GM23338 (cell line): ENCODE measurements around the gene HK2. TPM values are rescaled to one million over a fixed set of nuclear protein-coding genes. Genes with fewer than 3 reads are reported as not detected.

Experiments used
- ATAC-seq: fragments of 200-7000 bp; cut with Tn5 transposase; 3 replicates; pipeline ENCODE4 v1.9.1; 2020
- DNase-seq: peaks from one replicate; pipeline ENCODE4 v3.0.0-alpha.2; 2015; ENCODE audit warnings: low spot score
- H2AFZ ChIP-seq: fragments of 200-600 bp; sonication (generic); 2 replicates; pipeline ENCODE4 v1.8.0; 2016; ENCODE audit warnings: antibody characterized with exemption, mild to moderate bottlenecking, moderate library complexity
- H3F3A ChIP-seq: fragments of 200-600 bp; sonication (generic); replicated peaks from 2 replicates; pipeline ENCODE4 v1.8.0; 2017; ENCODE audit warnings: antibody characterized with exemption, mixed run types, low read depth
- H3K27ac ChIP-seq: fragments of 200-600 bp; sonication (generic); 2 replicates; pipeline ENCODE4 v1.6.1; 2016; ENCODE audit warnings: low read depth
- H3K27me3 ChIP-seq: fragments of 200-600 bp; sonication (generic); 2 replicates; pipeline ENCODE4 v1.8.0; 2016; ENCODE audit warnings: mild to moderate bottlenecking, mixed run types, moderate library complexity; ENCODE audit not compliant: insufficient read depth
- H3K36me3 ChIP-seq: fragments of 200-600 bp; sonication (generic); 2 replicates; pipeline ENCODE4 v1.8.0; 2016; ENCODE audit warnings: mild to moderate bottlenecking; ENCODE audit not compliant: insufficient read depth
- H3K4me1 ChIP-seq: fragments of 200-600 bp; sonication (generic); 2 replicates; pipeline ENCODE4 v1.8.0; 2016; ENCODE audit warnings: mild to moderate bottlenecking, moderate library complexity; ENCODE audit not compliant: insufficient read depth
- H3K4me2 ChIP-seq: fragments of 200-600 bp; sonication (generic); 2 replicates; pipeline ENCODE4 v1.7.1; 2017; ENCODE audit warnings: mixed run types
- H3K4me3 ChIP-seq: fragments of 200-600 bp; sonication (generic); 2 replicates; pipeline ENCODE4 v1.6.1; 2016; ENCODE audit warnings: mixed run types
- H3K79me2 ChIP-seq: fragments of 200-600 bp; sonication (generic); replicated peaks from 2 replicates; pipeline ENCODE4 v1.8.0; 2017; ENCODE audit warnings: mild to moderate bottlenecking; ENCODE audit not compliant: insufficient read depth
- H3K9me2 ChIP-seq: fragments of 200-600 bp; sonication (generic); 2 replicates; pipeline ENCODE4 v1.8.0; 2017; ENCODE audit not compliant: insufficient read depth
- H4K20me1 ChIP-seq: fragments of 200-600 bp; sonication (generic); replicated peaks from 2 replicates; pipeline ENCODE4 v1.8.0; 2017; ENCODE audit warnings: mild to moderate bottlenecking; ENCODE audit not compliant: insufficient read depth
- H3K27ac Mint-ChIP-seq: 2 replicates; pipeline ENCODE4 v1.8.0; 2020; ENCODE audit warnings: inconsistent platforms, mild to moderate bottlenecking, moderate library complexity, mixed read lengths
- H3K27me3 Mint-ChIP-seq: 3 replicates; pipeline ENCODE4 v1.8.0; 2022; ENCODE audit warnings: low read depth, mild to moderate bottlenecking, moderate library complexity, mixed read lengths, inconsistent platforms; ENCODE audit not compliant: insufficient read depth, poor library complexity
- H3K36me3 Mint-ChIP-seq: 3 replicates; pipeline ENCODE4 v1.8.0; 2021; ENCODE audit warnings: low read depth, mild to moderate bottlenecking, inconsistent platforms, moderate library complexity, mixed read lengths
- H3K4me1 Mint-ChIP-seq: 3 replicates; pipeline ENCODE4 v1.8.0; 2020; ENCODE audit warnings: mild to moderate bottlenecking, inconsistent platforms, mixed read lengths
- H3K4me3 Mint-ChIP-seq: 3 replicates; pipeline ENCODE4 v1.8.0; 2021; ENCODE audit warnings: moderate library complexity, mild to moderate bottlenecking, inconsistent platforms, mixed read lengths
- H3K9me3 Mint-ChIP-seq: 3 replicates; pipeline ENCODE4 v1.8.0; 2020; ENCODE audit warnings: moderate library complexity, mild to moderate bottlenecking, inconsistent platforms, mixed read lengths
- STAT1 ChIP-seq: IDR thresholded peaks from one replicate; pipeline ENCODE4 v1.6.1; 2016; ENCODE audit warnings: antibody characterized with exemption; ENCODE audit not compliant: unreplicated experiment
- ZNF114 ChIP-seq: fragments of 250-450 bp; sonication (Bioruptor Pico); IDR thresholded peaks from 2 replicates; pipeline ENCODE4 v1.5.0; 2020; ENCODE audit warnings: mild to moderate bottlenecking, moderate library complexity
- ZNF331 ChIP-seq: fragments of 250-450 bp; sonication (Bioruptor Pico); IDR thresholded peaks from 2 replicates; pipeline ENCODE4 v1.5.0; 2020; ENCODE audit warnings: low read depth, mild to moderate bottlenecking, moderate library complexity
- polyA plus RNA-seq: library from polyadenylated mRNA; unstranded; fragments of >200 nt; fragmentation: Nextera tagmentation; extraction: Ambion mirVana; gene quantifications from 2 replicates; pipeline ENCODE4 v1.2.1, GENCODE V29; 2016
- total RNA-seq: library from RNA; depleted of rRNA; stranded (reverse); fragments of >200 nt; shearing (Covaris generic); gene quantifications from 2 replicates; pipeline ENCODE4 v1.2.3, GENCODE V29; 2014
- TF ChIP-seq, protein P1 (sequence below), 2 experiments: fragments of 200-600 bp in 1 of 2; sonication (generic) in 1 of 2; conservative IDR thresholded peaks; 2 replicates each; pipeline versions ENCODE4 v1.5.1 to v1.6.1; 2016 to 2017; ENCODE audit warnings: antibody characterized with exemption in 2 of 2, low read depth in 2 of 2, mild to moderate bottlenecking in 2 of 2, moderate library complexity in 1 of 2
- TF ChIP-seq, protein P2 (sequence below): IDR thresholded peaks from 2 replicates; pipeline ENCODE4 v1.6.1; 2016; ENCODE audit warnings: antibody characterized with exemption
- TF ChIP-seq, protein P3 (sequence below): fragments of 250-450 bp; sonication (Bioruptor Pico); IDR thresholded peaks from 2 replicates; pipeline ENCODE4 v1.5.0; 2020; ENCODE audit warnings: mild to moderate bottlenecking, moderate library complexity

The HK2 gene
- total and polyA plus RNA-seq, 2 experiments from 2014 or later, result 23.2 to 54.7 TPM

DNA sequence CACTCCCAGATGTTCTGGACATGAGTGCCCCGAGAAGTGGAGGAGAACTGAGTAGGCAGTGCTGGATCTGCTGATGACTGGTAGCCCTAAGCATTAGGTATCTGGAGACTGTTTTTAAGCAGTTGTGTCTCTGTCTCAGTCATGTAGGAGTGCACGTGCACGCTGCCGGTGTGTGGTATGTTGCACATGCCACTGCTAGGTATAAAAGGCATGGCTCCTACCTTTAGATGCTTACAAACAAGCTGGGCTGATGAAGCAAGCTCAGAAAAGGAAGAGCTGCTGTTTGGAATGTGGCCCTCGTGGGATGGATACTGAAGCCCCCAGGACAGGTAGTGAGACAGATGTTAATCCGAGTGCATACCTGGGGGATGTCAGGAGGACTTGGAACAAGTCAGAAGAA, 49.1 kb downstream of the HK2 start (continued):
- TF ChIP-seq, protein P1, sequence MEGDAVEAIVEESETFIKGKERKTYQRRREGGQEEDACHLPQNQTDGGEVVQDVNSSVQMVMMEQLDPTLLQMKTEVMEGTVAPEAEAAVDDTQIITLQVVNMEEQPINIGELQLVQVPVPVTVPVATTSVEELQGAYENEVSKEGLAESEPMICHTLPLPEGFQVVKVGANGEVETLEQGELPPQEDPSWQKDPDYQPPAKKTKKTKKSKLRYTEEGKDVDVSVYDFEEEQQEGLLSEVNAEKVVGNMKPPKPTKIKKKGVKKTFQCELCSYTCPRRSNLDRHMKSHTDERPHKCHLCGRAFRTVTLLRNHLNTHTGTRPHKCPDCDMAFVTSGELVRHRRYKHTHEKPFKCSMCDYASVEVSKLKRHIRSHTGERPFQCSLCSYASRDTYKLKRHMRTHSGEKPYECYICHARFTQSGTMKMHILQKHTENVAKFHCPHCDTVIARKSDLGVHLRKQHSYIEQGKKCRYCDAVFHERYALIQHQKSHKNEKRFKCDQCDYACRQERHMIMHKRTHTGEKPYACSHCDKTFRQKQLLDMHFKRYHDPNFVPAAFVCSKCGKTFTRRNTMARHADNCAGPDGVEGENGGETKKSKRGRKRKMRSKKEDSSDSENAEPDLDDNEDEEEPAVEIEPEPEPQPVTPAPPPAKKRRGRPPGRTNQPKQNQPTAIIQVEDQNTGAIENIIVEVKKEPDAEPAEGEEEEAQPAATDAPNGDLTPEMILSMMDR (conservative IDR thresholded peaks at IDR 0.05; ENCODE audit: low read depth in 2 of 2), result no peak
- TF ChIP-seq, protein P2, sequence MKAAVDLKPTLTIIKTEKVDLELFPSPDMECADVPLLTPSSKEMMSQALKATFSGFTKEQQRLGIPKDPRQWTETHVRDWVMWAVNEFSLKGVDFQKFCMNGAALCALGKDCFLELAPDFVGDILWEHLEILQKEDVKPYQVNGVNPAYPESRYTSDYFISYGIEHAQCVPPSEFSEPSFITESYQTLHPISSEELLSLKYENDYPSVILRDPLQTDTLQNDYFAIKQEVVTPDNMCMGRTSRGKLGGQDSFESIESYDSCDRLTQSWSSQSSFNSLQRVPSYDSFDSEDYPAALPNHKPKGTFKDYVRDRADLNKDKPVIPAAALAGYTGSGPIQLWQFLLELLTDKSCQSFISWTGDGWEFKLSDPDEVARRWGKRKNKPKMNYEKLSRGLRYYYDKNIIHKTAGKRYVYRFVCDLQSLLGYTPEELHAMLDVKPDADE, result no peak

DNA sequence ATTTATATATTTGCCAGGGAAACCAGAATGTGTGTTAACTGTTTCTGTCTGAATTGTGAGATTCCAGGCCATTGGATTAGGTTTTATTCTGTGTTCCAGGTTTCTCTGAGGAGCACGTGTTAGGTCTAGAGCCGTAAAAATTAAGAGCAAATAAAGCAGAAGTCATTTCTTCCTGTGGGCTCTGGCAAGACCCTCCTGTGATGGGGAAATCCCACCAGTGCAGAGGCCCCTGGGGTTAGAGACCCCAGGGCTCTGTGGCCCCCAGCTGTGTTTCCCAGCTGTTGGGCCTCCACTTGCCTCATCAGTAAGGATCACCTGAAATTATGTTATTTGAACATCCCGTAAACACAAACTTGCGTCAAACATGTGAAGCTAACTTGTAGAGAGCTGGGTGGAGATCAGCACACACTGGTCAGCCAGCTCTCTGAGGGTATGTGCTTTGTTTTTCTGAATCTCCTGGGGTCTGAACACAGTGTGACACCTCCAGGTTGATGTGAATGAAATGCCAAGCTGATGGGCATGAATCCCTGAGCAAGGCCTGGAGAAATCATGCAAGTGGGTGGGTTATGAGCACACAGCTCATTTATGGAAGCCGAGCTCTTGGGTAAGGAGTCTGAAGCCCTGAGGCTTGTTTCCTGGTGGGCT, 50.3 kb downstream of the HK2 start:
- no peak overlapping the region for H3K4me3 ChIP-seq
- H4K20me1 ChIP-seq, result peaks cover 4% of the 10 kb centered on the region; the same call in 1 of the 2 replicates
- no peaks in the 10 kb centered on the region for H3K9me2 ChIP-seq
- no peaks in the 10 kb centered on the region for H3F3A ChIP-seq
- ATAC-seq (no peak), DNase-seq (no peak)
- H3K36me3 ChIP-seq, result peaks cover 65% of the 10 kb centered on the region
- Mint-ChIP-seq H3K27me3 (no peaks in the 10 kb centered on the region), H3K4me3 (no peak overlapping the region), H3K4me1 (no peaks in the 10 kb centered on the region), H3K9me3 (no peaks in the 10 kb centered on the region), H3K36me3 (peaks cover 94% of the 10 kb centered on the region), H3K27ac (no peak overlapping the region)
- H3K27ac ChIP-seq, result no peak overlapping the region
- H3K27me3 ChIP-seq, result no peaks in the 10 kb centered on the region
- H3K4me1 ChIP-seq, result no peaks in the 10 kb centered on the region
- H3K79me2 ChIP-seq, result no peaks in the 10 kb centered on the region
- no peak overlapping the region for H2AFZ ChIP-seq
- TF ChIP-seq, protein P3, sequence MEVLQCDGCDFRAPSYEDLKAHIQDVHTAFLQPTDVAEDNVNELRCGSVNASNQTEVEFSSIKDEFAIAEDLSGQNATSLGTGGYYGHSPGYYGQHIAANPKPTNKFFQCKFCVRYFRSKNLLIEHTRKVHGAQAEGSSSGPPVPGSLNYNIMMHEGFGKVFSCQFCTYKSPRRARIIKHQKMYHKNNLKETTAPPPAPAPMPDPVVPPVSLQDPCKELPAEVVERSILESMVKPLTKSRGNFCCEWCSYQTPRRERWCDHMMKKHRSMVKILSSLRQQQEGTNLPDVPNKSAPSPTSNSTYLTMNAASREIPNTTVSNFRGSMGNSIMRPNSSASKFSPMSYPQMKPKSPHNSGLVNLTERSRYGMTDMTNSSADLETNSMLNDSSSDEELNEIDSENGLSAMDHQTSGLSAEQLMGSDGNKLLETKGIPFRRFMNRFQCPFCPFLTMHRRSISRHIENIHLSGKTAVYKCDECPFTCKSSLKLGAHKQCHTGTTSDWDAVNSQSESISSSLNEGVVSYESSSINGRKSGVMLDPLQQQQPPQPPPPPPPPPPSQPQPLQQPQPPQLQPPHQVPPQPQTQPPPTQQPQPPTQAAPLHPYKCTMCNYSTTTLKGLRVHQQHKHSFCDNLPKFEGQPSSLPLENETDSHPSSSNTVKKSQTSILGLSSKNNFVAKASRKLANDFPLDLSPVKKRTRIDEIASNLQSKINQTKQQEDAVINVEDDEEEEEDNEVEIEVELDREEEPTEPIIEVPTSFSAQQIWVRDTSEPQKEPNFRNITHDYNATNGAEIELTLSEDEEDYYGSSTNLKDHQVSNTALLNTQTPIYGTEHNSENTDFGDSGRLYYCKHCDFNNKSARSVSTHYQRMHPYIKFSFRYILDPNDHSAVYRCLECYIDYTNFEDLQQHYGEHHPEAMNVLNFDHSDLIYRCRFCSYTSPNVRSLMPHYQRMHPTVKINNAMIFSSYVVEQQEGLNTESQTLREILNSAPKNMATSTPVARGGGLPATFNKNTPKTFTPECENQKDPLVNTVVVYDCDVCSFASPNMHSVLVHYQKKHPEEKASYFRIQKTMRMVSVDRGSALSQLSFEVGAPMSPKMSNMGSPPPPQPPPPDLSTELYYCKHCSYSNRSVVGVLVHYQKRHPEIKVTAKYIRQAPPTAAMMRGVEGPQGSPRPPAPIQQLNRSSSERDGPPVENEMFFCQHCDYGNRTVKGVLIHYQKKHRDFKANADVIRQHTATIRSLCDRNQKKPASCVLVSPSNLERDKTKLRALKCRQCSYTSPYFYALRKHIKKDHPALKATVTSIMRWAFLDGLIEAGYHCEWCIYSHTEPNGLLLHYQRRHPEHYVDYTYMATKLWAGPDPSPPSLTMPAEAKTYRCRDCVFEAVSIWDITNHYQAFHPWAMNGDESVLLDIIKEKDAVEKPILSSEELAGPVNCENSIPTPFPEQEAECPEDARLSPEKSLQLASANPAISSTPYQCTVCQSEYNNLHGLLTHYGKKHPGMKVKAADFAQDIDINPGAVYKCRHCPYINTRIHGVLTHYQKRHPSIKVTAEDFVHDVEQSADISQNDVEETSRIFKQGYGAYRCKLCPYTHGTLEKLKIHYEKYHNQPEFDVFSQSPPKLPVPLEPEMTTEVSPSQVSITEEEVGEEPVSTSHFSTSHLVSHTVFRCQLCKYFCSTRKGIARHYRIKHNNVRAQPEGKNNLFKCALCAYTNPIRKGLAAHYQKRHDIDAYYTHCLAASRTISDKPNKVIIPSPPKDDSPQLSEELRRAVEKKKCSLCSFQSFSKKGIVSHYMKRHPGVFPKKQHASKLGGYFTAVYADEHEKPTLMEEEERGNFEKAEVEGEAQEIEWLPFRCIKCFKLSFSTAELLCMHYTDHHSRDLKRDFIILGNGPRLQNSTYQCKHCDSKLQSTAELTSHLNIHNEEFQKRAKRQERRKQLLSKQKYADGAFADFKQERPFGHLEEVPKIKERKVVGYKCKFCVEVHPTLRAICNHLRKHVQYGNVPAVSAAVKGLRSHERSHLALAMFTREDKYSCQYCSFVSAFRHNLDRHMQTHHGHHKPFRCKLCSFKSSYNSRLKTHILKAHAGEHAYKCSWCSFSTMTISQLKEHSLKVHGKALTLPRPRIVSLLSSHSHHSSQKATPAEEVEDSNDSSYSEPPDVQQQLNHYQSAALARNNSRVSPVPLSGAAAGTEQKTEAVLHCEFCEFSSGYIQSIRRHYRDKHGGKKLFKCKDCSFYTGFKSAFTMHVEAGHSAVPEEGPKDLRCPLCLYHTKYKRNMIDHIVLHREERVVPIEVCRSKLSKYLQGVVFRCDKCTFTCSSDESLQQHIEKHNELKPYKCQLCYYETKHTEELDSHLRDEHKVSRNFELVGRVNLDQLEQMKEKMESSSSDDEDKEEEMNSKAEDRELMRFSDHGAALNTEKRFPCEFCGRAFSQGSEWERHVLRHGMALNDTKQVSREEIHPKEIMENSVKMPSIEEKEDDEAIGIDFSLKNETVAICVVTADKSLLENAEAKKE (CRISPR knock-in tag), result no peak
- TF ChIP-seq STAT1 (no peak), ZNF331 (no peak), ZNF114 (CRISPR knock-in tag) (no peak)
- TF ChIP-seq, protein P1 (conservative IDR thresholded peaks at IDR 0.05; ENCODE audit: low read depth in 2 of 2), result no peak
- no peak overlapping the region for H3K4me2 ChIP-seq
